H1 (cell line): ENCODE results near the gene PAX5. TPM values are rescaled to one million over a fixed set of nuclear protein-coding genes. Genes with fewer than 3 reads are reported as not detected.

ENCODE experiments used
- CTCF ChIA-PET: fragments of 300-600 bp; sonication (Branson Sonifier 250); formaldehyde crosslinking; loops from one replicate; lab custom pipeline; 2021; ENCODE audit not compliant: partially characterized antibody; lab: Charles Lee
- POLR2A ChIA-PET: fragments of 300-600 bp; sonication (Branson Sonifier 250); formaldehyde crosslinking; loops from one replicate; lab custom pipeline; 2021; ENCODE audit warnings: inconsistent platforms; ENCODE audit not compliant: partially characterized antibody; lab: Charles Lee
- DNase-seq, 2 experiments: peaks; one replicate each; pipeline versions ENCODE4 v3.0.0 to v3.0.0-alpha.2; 2010 to 2022; ENCODE audit warnings: low spot score in 2 of 2, low read depth in 1 of 2, mixed read lengths in 1 of 2
- FAIRE-seq: peaks from 2 replicates; lab custom pipeline; 2011; peaks lifted over from hg19 to GRCh38; lab: Jason Lieb, UNC
- H2AFZ ChIP-seq: 2 replicates; pipeline ENCODE4 v1.8.1; 2012; ENCODE audit warnings: low read length, inconsistent platforms
- H2AK5ac ChIP-seq: 2 replicates; pipeline ENCODE4 v1.6.1; 2013; ENCODE audit warnings: low read depth, low read length
- H2BK120ac ChIP-seq: replicated peaks from 2 replicates; pipeline ENCODE3; 2013; ENCODE audit warnings: low read depth, low read length, inconsistent platforms
- H2BK12ac ChIP-seq: 2 replicates; pipeline ENCODE4 v1.6.1; 2013; ENCODE audit warnings: low read depth, low read length
- H2BK15ac ChIP-seq: 2 replicates; pipeline ENCODE4 v1.6.1; 2013; ENCODE audit warnings: low read length
- H2BK20ac ChIP-seq: 2 replicates; pipeline ENCODE4 v1.6.1; 2013; ENCODE audit warnings: low read length
- H2BK5ac ChIP-seq: 2 replicates; pipeline ENCODE4 v1.6.1; 2013; ENCODE audit warnings: low read depth, low read length
- H3K14ac ChIP-seq: 2 replicates; pipeline ENCODE4 v1.6.1; 2013; ENCODE audit warnings: inconsistent platforms; ENCODE audit not compliant: insufficient read length
- H3K18ac ChIP-seq: 2 replicates; pipeline ENCODE4 v1.6.1; 2013; ENCODE audit warnings: low read length; ENCODE audit errors: extremely low read depth
- H3K23ac ChIP-seq: 2 replicates; pipeline ENCODE4 v1.6.1; 2013; ENCODE audit warnings: inconsistent platforms; ENCODE audit not compliant: insufficient read length
- H3K23me2 ChIP-seq: 2 replicates; pipeline ENCODE4 v1.6.1; 2013; ENCODE audit warnings: low read depth, low read length
- H3K27ac ChIP-seq: 2 replicates; pipeline ENCODE4 v1.6.1; 2011; ENCODE audit warnings: low read depth, low read length, inconsistent platforms
- H3K27me3 ChIP-seq, 4 experiments: replicated peaks in 1 of 4; 1 replicate in 1 of 4; 2 replicates in 3 of 4; pipeline versions ENCODE4 v1.6.1 to v1.8.1; 2011 to 2013; ENCODE audit warnings: low read length in 3 of 4, mild to moderate bottlenecking in 3 of 4, inconsistent platforms in 2 of 4, mixed read lengths in 2 of 4, moderate library complexity in 1 of 4; ENCODE audit not compliant: control insufficient read depth in 3 of 4, insufficient read depth in 3 of 4; ENCODE audit errors: extremely low read depth in 1 of 4
- H3K36me3 ChIP-seq, 4 experiments: 2 replicates each; pipeline versions ENCODE4 v1.6.1 to v1.8.1; 2011 to 2013; ENCODE audit warnings: mild to moderate bottlenecking in 4 of 4, low read length in 3 of 4, moderate library complexity in 2 of 4, control low read depth in 1 of 4, inconsistent platforms in 1 of 4; ENCODE audit not compliant: insufficient read depth in 4 of 4, control insufficient read depth in 2 of 4
- H3K4ac ChIP-seq: replicated peaks from 2 replicates; pipeline ENCODE3; 2013; ENCODE audit warnings: low read length, low read depth, mixed read lengths, inconsistent platforms; ENCODE audit not compliant: insufficient read length
- H3K4me1 ChIP-seq, 4 experiments: replicated peaks in 1 of 4; 1 replicate in 1 of 4; 2 replicates in 3 of 4; pipeline versions ENCODE4 v1.6.1 to v1.8.1; 2011 to 2013; ENCODE audit warnings: low read length in 3 of 4, inconsistent platforms in 2 of 4, mixed read lengths in 1 of 4; ENCODE audit not compliant: insufficient read depth in 4 of 4, control insufficient read depth in 3 of 4
- H3K4me2 ChIP-seq, 2 experiments: 2 replicates each; pipeline versions ENCODE4 v1.6.1 to v1.8.1; 2011 to 2013; ENCODE audit warnings: low read depth in 2 of 2, low read length in 2 of 2, control low read depth in 1 of 2, inconsistent platforms in 1 of 2, mild to moderate bottlenecking in 1 of 2; ENCODE audit not compliant: insufficient read depth in 1 of 2
- H3K4me3 ChIP-seq, 4 experiments: fragments of 200-600, 300-600 bp in 1 of 4; sonication (generic), shearing (Covaris generic), sonication (Bioruptor Twin) in 1 of 4; 2 replicates each; pipeline versions ENCODE4 v1.5.1 to v1.8.1; 2011 to 2016; ENCODE audit warnings: low read length in 4 of 4, low read depth in 3 of 4, control low read depth in 2 of 4, inconsistent platforms in 2 of 4, mild to moderate bottlenecking in 2 of 4, mixed read lengths in 1 of 4, moderate library complexity in 1 of 4; ENCODE audit not compliant: insufficient read depth in 2 of 4; ENCODE audit errors: extremely low read depth in 1 of 4
- H3K56ac ChIP-seq: replicated peaks from 2 replicates; pipeline ENCODE3; 2013; ENCODE audit warnings: low read depth, mild to moderate bottlenecking, mixed read lengths, low read length, inconsistent platforms; ENCODE audit not compliant: insufficient read length
- H3K79me1 ChIP-seq: 2 replicates; pipeline ENCODE4 v1.6.1; 2013; ENCODE audit warnings: low read depth, low read length, control low read depth
- H3K79me2 ChIP-seq, 2 experiments: 2 replicates each; pipeline versions ENCODE4 v1.6.1 to v1.8.1; 2012 to 2013; ENCODE audit warnings: low read length in 2 of 2, mild to moderate bottlenecking in 2 of 2, inconsistent platforms in 1 of 2; ENCODE audit not compliant: insufficient read depth in 2 of 2, control insufficient read depth in 1 of 2
- H3K9ac ChIP-seq, 4 experiments: replicated peaks in 1 of 4; 1 replicate in 1 of 4; 2 replicates in 3 of 4; pipeline versions ENCODE4 v1.6.1 to v1.8.1; 2011 to 2013; ENCODE audit warnings: low read depth in 3 of 4, low read length in 3 of 4, control low read depth in 2 of 4, mild to moderate bottlenecking in 2 of 4, moderate library complexity in 2 of 4, inconsistent platforms in 1 of 4; ENCODE audit errors: extremely low read depth in 1 of 4
- H3K9me3 ChIP-seq, 2 experiments: 2 replicates each; pipeline versions ENCODE4 v1.6.1 to v1.8.1; 2012 to 2013; ENCODE audit warnings: mild to moderate bottlenecking in 2 of 2, moderate library complexity in 2 of 2, control low read depth in 1 of 2, inconsistent platforms in 1 of 2, low read depth in 1 of 2, low read length in 1 of 2, mixed read lengths in 1 of 2; ENCODE audit not compliant: insufficient read depth in 2 of 2
- H4K20me1 ChIP-seq, 2 experiments: replicated peaks in 1 of 2; 2 replicates each; pipeline versions ENCODE3 to v1.8.1; 2011 to 2013; ENCODE audit warnings: inconsistent platforms in 2 of 2, low read length in 2 of 2, mild to moderate bottlenecking in 1 of 2; ENCODE audit not compliant: insufficient read depth in 2 of 2, control insufficient read depth in 1 of 2
- H4K5ac ChIP-seq: 2 replicates; pipeline ENCODE4 v1.6.1; 2013; ENCODE audit warnings: low read length, low read depth, mixed read lengths, inconsistent platforms; ENCODE audit not compliant: insufficient read length
- H4K8ac ChIP-seq: 2 replicates; pipeline ENCODE4 v1.8.0; 2013; ENCODE audit warnings: mild to moderate bottlenecking, moderate library complexity, low read length, inconsistent platforms; ENCODE audit not compliant: insufficient read depth; ENCODE audit errors: extremely low read depth
- H4K91ac ChIP-seq: replicated peaks from 2 replicates; pipeline ENCODE3; 2013; ENCODE audit warnings: low read length, mixed read lengths, inconsistent platforms; ENCODE audit not compliant: insufficient read length
- WGBS, 2 experiments: shearing (Covaris generic) in 1 of 2; methylation state at CpG; one replicate each; pipeline versions ENCODE4 v1.1.6 to v1.1.7; 2013 to 2015; ENCODE audit warnings: low lambda C conversion rate in 2 of 2, mixed read lengths in 2 of 2, inconsistent platforms in 1 of 2, low coverage in 1 of 2, missing lambda C conversion rate in 1 of 2; ENCODE audit not compliant: insufficient replicate concordance in 2 of 2, insufficient coverage in 1 of 2, insufficient read length in 1 of 2; ENCODE audit errors: extremely low coverage in 1 of 2, missing lambda C conversion rate in 1 of 2; 5-methylcytosine and 5-hydroxymethylcytosine counted together
- polyA plus RNA-seq, 7 experiments: library from polyadenylated mRNA; depleted of rRNA in 3 of 7; stranded (reverse) in 5 of 7; unstranded in 2 of 7; fragments of >200 nt in 5 of 7; fragments of 200-250 nt in 2 of 7; gene quantifications; 1 replicate in 5 of 7; 2 replicates in 1 of 7; 4 replicates in 1 of 7; pipeline versions ENCODE4 v1.2.1 to v1.2.3, GENCODE V29; 2011 to 2013; ENCODE audit warnings: missing spikeins in 2 of 7, mixed read lengths in 2 of 7
- total RNA-seq: library from RNA; stranded (reverse); fragmentation: NEBNext Ultra II Directional; extraction: Animal tissue kit (Norgen Biotek cat#: 25700); gene quantifications from 2 replicates; pipeline ENCODE4 v1.2.1, GENCODE V29; 2021

The PAX5 gene
- total and polyA plus RNA-seq, 2 of the 8 experiments (the other 6 are each of a cell fraction or from before 2014, with no cell fraction given): 0.29 to 0.43 TPM

GRCh38 chr9:36912620-36913019, 121.4 kb downstream of the PAX5 start:
- Histone ChIP-seq H4K20me1 (no peaks in the 10 kb centered on the region), H3K14ac (no peak overlapping the region), H3K23me2 (no peaks in the 10 kb centered on the region), H3K27me3 (no peaks in the 10 kb centered on the region), H4K5ac (no peak overlapping the region), H3K4me2 (no peak overlapping the region), H3K56ac (no peak overlapping the region), H3K23ac (no peak overlapping the region), H2AFZ (no peak overlapping the region), H3K79me2 (no peaks in the 10 kb centered on the region), H4K8ac (no peak overlapping the region), H3K4me1 (peaks cover 3 to 7% (median 4%) of the 10 kb centered on the region in 4 experiments), H3K18ac (no peak overlapping the region), H3K9me3 (no peaks in the 10 kb centered on the region), H3K79me1 (no peaks in the 10 kb centered on the region), H3K36me3 (no peaks in the 10 kb centered on the region), H2BK15ac (no peak overlapping the region), H4K91ac (no peak overlapping the region), H3K9ac (no peak overlapping the region), H2BK20ac (no peak overlapping the region), H2BK5ac (no peak overlapping the region), H2BK12ac (no peak overlapping the region), H3K4me3 (no peak overlapping the region), H2BK120ac (no peak overlapping the region), H2AK5ac (no peak overlapping the region), H3K4ac (no peak overlapping the region), H3K27ac (no peak overlapping the region)
- WGBS, 2 experiments: 93% methylated on average over 3 of the region's 3 CpGs; no CpG with 5 or more reads in 1 of the 2 experiments
- POLR2A ChIA-PET: no interaction called here
- CTCF ChIA-PET: interaction anchor here (0.8 to 12.0 kb wide), 14 partner anchors 8 to 83 kb away, joined by 3 to 74 read pairs (median 4); no protein-coding TSS in a partner anchor
- FAIRE-seq (no peak), DNase-seq (no peak)
